HG03139 (cell line): ENCODE data around the gene PUS1.

Experiments used
- ATAC-seq: cut with Tn5 transposase; IDR thresholded peaks from one replicate; pipeline ENCODE4 v1.9.1; 2021; ENCODE audit not compliant: unreplicated experiment

PUS1 gene

GRCh38 chr12:131902332-131903241 is 26.5 kb upstream of the PUS1 start:
- no peak for ATAC-seq

GRCh38 chr12:131903270-131904255 is 25.5 kb upstream of the PUS1 start:
- no peak for ATAC-seq

- ATAC-seq = no peak
These were observed 24.7 kb upstream of the PUS1 start for GRCh38 chr12:131904346-131904745.

- no peak for ATAC-seq
These were observed 23.9 kb upstream of the PUS1 start for GRCh38 chr12:131905081-131905629.

- ATAC-seq = no peak
These were observed 23.4 kb upstream of the PUS1 start for GRCh38 chr12:131905630-131906091.

- ATAC-seq = no peak
These were observed 21.5 kb upstream of the PUS1 start for GRCh38 chr12:131907379-131908091.

GRCh38 chr12:131908092-131909080 is 20.7 kb upstream of the PUS1 start:
- ATAC-seq = no peak

- ATAC-seq = no peak
These were observed 19.9 kb upstream of the PUS1 start for GRCh38 chr12:131909081-131909751.

- no peak for ATAC-seq
These were observed 19.3 kb upstream of the PUS1 start for GRCh38 chr12:131909752-131910219.

GRCh38 chr12:131910302-131911027 is 18.6 kb upstream of the PUS1 start:
- no peak for ATAC-seq

- ATAC-seq = no peak
These were observed 17.9 kb upstream of the PUS1 start for GRCh38 chr12:131911028-131911650.

- no peak for ATAC-seq
These were observed 17.1 kb upstream of the PUS1 start for GRCh38 chr12:131911851-131912477.

GRCh38 chr12:131912518-131913274 is 16.4 kb upstream of the PUS1 start:
- ATAC-seq = no peak

GRCh38 chr12:131913666-131914065 is 15.4 kb upstream of the PUS1 start:
- ATAC-seq = no peak

GRCh38 chr12:131914179-131914702 is 14.8 kb upstream of the PUS1 start:
- no peak for ATAC-seq

- no peak for ATAC-seq
These were observed 13.9 kb upstream of the PUS1 start for GRCh38 chr12:131915000-131915689.
